LNCaP clone FGC (cell line): ENCODE measurements around the gene MBD2.

Experiments used
- DNase-seq: peaks from one replicate; pipeline ENCODE4 v3.0.0-alpha.2; 2011; ENCODE audit warnings: low read depth
- H3K4me3 ChIP-seq: 2 replicates; pipeline ENCODE4 v1.5.1; 2011; ENCODE audit warnings: mild to moderate bottlenecking, low read depth, low read length, control low read depth
- CTCF ChIP-seq: IDR thresholded peaks from 2 replicates; pipeline ENCODE4 v1.5.1; 2012; ENCODE audit warnings: mild to moderate bottlenecking; ENCODE audit not compliant: control insufficient read depth, insufficient read depth; ENCODE audit errors: extremely low read depth

The MBD2 gene

GRCh38 chr18:54165450-54165849 is 59.0 kb downstream of the MBD2 start:
- DNase-seq = no peak
- H3K4me3 ChIP-seq = no peak overlapping the region
- TF ChIP-seq CTCF = no peak

- TF ChIP-seq CTCF = no peak
- DNase-seq = no peak
- no peak overlapping the region for H3K4me3 ChIP-seq
Measured at GRCh38 chr18:54163453-54163852, 61.0 kb downstream of the MBD2 start.

GRCh38 chr18:54162431-54162830 is 62.0 kb downstream of the MBD2 start:
- H3K4me3 ChIP-seq = no peak overlapping the region
- no peak for TF ChIP-seq CTCF
- DNase-seq = no peak

GRCh38 chr18:54161267-54161666 is 63.2 kb downstream of the MBD2 start:
- TF ChIP-seq CTCF = no peak
- DNase-seq = no peak
- no peak overlapping the region for H3K4me3 ChIP-seq

GRCh38 chr18:54159906-54160305 is 64.6 kb downstream of the MBD2 start:
- no peak for DNase-seq
- no peak for TF ChIP-seq CTCF
- no peak overlapping the region for H3K4me3 ChIP-seq

- no peak for DNase-seq
- TF ChIP-seq CTCF = no peak
- no peak overlapping the region for H3K4me3 ChIP-seq
Measured at GRCh38 chr18:54157646-54158385, 66.7 kb downstream of the MBD2 start.

GRCh38 chr18:54155412-54155811 is 69.1 kb downstream of the MBD2 start:
- TF ChIP-seq CTCF = no peak
- no peak overlapping the region for H3K4me3 ChIP-seq
- no peak for DNase-seq
